ENCODE measurements around the gene ACTG1. TPM values are rescaled to one million over a fixed set of nuclear protein-coding genes. Genes with fewer than 3 reads are reported as not detected.

Gene ACTG1
- 369 TPM for total RNA-seq
- long read RNA-seq, transcript ACTG1-207 (3 exons, 1,678 nt): minor isoform, 12 of 999 reads
- long read RNA-seq, transcript ACTG1-212 (4 exons, 1,698 nt): minor isoform, 15 of 999 reads
- long read RNA-seq, transcript ACTG1-206 (6 exons, 1,919 nt): major isoform, 797 of 999 reads
- long read RNA-seq, transcript ACTG1-205 (7 exons, 1,168 nt): minor isoform, 75 of 999 reads
- long read RNA-seq, partial matches to known transcripts: 14 of 999 reads
- long read RNA-seq, other reads (novel, unspliced or antisense): 62 of 999 reads

GRCh38 chr17:81512562-81513371, at the start of gene ACTG1:
TSS of gene ACTG1 (minus strand) at chr17:81512799. CDS start at chr17:81512354, 445 bp downstream.
- intact Hi-C loops (cut with DNase I): no loop called here
- peak; percentile 64 for ATAC-seq (ENCODE audit: poor library complexity)
- peak; percentile 96 for DNase-seq

GRCh38 chr17:81561494-81561885, 48.9 kb upstream of the ACTG1 start:
- intact Hi-C loops (cut with DNase I): no loop called here
- ATAC-seq (ENCODE audit: poor library complexity) (no peak), DNase-seq (no peak)

GRCh38 chr17:81558941-81559806, 46.6 kb upstream of the ACTG1 start:
- intact Hi-C loops (cut with DNase I): no loop called here
- DNase-seq (peak; percentile 69), ATAC-seq (ENCODE audit: poor library complexity) (peak; percentile 62)

GRCh38 chr17:81558115-81558468, 45.5 kb upstream of the ACTG1 start:
- ATAC-seq (ENCODE audit: poor library complexity) (peak; percentile 1), DNase-seq (no peak)
- intact Hi-C loops (cut with DNase I): no loop called here

DNA sequence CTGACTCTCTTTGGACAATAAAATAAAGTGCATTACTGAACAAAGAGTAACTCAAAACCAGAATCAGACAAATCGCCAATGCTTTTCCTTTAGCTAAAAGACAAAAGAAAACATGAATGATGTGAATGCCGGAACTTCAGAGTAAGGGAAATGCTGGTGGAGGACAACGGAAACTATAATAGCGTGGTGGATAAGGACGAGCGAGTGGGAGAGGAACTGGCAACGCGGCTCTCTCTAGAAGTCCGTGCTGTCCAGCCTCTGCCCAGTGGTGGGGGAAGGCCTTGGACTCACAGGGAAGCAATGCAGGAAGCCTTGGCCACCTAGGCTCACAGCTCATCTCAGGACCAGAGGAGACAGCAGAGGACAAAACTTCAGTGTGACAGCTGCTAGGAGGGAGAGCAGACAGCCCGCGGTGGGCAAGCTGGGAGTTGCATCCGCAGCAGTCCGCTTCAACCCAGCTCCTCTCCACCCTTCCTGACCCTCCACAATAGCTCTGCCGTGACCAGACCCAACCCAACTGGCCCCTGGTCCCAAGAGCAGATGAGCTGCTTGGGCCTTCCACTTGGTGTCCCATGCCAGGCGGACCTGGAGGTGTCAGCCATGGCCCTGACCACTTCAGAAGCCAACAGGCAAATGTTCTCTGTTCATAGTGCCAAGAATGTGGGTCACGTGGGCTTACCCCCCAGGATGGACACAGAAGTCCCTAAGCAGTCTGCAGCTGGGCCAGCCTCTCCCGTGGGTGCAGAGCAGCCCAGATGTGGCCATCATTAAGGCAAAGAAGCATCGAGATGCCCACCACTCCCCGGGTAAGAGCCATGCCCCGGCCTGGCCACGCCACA, 44.9 kb upstream of the ACTG1 start:
- intact Hi-C loops (cut with DNase I): no loop called here
- no peak for DNase-seq
- ATAC-seq (ENCODE audit: poor library complexity): peak; percentile 15

DNA sequence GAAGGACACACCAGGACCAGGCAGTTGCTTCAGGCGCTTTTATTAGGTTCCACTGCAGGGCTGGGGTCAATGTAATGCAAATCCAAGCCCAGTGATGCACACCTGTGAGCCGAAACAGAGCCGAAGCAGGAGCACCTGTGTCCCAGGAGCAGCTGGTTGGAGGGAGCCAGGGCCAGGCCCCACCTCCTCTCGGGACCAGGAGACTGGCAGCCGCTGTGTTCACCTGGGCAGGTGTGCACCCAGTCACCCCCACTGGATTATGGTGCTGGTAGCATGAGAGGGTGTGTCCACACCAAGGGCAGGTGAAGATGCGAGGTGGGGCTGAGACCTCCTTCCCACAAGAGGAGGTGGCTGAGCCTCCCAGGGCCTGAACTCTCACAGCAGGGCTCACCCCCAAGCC, 44.3 kb upstream of the ACTG1 start:
- no peak for DNase-seq
- intact Hi-C loops (cut with DNase I): no loop called here
- no peak for ATAC-seq (ENCODE audit: poor library complexity)

- ATAC-seq (ENCODE audit: poor library complexity) (peak; percentile 35), DNase-seq (no peak)
- intact Hi-C loops (cut with DNase I): no loop called here
These were observed 43.6 kb upstream of the ACTG1 start for GRCh38 chr17:81556175-81556691.

DNA sequence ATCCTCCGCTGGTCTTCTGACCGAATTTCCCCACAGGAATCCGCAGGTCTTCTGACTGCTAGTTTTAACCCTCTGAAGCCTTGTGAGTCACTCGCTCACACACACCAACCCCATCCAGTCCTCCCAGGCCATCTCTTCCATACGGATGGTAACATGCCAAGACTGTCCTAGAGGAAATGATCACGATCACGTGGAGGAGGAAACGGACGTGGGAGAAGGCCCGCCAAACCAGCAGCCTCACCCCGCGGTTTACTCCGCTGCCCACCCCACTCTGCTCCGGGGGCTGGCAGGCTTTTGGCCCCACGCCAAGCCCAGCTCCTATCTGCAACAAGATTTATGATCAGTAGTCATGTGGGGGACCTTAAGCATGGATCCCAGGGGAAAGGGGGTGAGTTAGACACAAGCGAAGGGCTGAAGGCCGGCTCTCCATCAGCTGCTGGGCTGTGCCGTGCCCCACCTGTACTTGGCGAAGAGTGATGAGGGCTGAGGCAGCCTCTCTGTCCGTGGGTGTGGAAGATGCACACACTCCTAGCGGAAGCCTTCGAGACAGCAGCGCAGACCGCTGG, 41.1 kb upstream of the ACTG1 start:
- intact Hi-C loops (cut with DNase I): no loop called here
- no peak for ATAC-seq (ENCODE audit: poor library complexity)

DNA sequence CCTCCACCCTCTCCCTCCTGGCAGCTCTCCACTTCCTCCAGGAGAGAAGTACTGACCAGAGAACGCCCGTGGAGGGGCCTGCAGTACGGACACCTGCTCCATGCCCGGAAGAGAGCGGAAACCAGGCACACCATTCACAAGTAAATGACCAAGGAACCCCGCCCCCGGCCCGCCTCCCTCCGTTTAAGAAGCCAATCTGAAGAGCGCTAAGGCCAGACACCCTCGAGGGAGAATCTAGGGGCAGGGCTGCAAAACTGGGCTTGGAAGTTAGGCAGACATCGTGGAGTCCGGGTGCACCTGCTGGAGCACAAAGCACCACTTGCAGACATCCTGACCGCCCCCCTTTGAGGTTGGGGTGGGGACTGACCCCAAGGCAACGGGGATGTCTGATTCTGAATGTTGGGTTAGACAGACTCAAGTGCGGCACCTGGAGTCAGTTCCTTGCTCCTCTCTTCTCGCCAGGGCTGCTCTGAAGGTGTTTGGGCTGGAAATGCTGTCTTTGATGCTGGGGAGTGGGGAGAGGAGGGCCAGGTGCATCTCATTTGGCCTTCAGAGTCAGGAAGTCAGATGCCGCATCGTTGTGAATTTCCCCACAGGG, 40.5 kb upstream of the ACTG1 start:
- peak; percentile 79 for DNase-seq
- intact Hi-C loops (cut with DNase I): no loop called here
- peak; percentile 50 for ATAC-seq (ENCODE audit: poor library complexity)

More for the DNA sequence above, 41.1 kb upstream of the ACTG1 start:
- DNase-seq: no peak

DNA sequence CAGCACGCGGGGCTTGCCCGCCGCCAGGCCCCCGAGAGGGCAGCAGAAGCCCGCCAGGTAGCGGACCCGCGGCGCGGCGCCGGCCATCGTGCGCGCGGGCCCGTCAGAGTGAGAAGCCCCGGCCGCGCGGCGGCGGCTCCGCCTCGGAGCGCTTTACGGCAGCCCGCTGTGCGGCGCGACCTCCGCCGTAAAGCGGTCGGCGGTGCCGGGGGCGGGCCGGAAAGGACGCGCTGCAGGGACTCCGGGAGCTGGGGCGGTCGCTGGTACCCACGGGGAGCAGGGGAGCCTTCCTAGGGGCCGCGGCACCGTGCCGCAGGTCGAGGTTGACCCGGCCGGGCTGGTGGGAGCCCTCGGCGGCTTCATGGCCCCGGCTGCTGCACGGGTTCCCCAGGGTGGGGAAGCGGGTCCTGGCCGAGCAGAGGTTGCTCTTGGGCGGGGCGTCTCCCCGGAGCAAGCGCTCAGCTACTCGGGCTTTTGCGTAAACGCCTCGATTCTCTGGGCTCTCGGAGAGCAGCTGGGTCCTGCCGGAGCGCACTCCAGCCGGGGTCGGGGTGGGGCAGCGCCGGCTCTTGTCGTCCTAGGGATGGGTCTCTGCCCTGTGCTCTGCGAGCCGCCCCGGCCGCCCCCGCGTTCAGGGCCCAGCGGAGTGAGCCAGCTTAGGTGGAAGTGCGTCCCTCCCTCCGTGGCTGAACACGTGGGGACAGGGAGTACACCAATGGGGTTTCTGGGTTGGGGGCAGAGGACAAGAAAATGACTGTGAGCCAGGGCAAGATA, 39.8 kb upstream of the ACTG1 start, which contains the start of gene FAAP100:
TSS of gene FAAP100 (minus strand) at position 110 of the 774 bp plus-strand sequence. CDS start at position 87, 23 bp downstream.
- intact Hi-C loops (cut with DNase I): no loop called here
- ATAC-seq (ENCODE audit: poor library complexity) (peak; percentile 85), DNase-seq (peak; percentile 89)

DNA sequence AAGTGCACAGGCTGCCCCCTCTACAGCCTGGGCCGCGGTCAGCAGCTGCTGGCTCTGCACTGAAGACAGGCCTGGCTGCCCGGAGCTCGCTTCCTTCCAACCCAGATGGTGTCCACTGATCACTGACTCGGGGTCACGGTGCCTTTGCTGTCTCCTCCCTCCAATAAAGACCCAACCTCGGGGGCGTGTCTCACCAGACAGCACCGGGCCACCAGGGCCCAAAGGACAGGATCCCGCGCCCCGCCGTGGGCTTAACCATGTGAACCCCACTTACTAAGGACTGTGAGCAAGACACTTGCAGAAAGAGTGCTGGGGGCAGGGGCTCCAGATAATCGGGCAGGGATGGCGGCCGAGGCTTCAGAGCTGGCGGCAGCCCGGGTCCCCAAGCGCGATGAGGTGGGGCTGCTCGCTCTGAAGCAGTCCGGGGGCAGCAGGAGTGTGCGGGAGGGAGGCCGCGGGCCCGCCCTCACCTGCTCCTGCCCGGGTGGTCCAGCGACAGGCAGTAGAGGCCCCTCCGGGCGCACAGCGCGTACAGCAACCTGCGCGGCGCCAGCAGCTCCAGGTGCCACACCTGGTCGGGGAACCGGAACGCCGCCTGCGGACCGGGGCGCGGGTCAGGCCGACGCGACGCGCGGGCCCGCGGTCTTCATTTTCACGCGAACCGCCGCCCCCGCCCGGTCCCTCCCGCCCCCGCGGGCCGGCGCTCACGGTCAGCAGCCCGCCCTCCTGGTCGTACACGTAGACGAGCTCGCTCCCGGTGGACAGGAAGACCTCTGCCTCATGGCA, 39.1 kb upstream of the ACTG1 start:
- DNase-seq (peak; percentile 50), ATAC-seq (ENCODE audit: poor library complexity) (peak; percentile 21)

DNA sequence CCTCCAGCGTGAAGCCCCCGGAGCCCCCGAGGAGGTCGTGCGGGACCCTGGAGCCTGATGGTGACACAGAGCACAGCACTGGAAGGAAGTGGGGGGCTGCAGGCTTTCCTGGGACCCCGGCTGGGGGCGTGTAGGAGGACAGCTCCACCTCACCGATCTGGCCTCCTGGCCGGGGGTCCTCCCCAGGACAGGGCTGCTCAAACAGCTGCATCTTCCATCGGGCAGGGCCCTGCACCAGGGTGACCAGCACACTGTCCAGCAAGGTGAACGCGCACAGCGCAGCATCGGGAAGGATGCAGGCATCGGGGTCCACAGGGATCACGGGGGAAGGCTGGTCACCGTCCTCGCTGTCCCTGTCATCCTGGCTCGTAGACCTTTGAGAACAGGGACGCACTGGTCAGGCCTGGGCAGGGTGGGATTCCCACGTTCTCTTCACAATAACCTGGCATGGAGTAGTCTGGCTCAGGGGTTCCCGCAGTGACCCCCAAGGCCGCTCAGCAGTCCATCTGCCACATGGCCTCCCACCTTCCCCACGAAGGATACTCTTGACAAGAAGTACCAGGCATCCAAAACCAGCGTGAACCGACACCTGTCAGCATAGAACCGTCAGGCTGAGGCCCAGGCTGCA, 38.3 kb upstream of the ACTG1 start:
- no peak for DNase-seq
- ATAC-seq (ENCODE audit: poor library complexity): no peak
- intact Hi-C loops (cut with DNase I): no loop called here

More for the DNA sequence above, 39.1 kb upstream of the ACTG1 start:
- intact Hi-C loops (cut with DNase I): no loop called here

- DNase-seq (no peak), ATAC-seq (ENCODE audit: poor library complexity) (no peak)
- intact Hi-C loops (cut with DNase I): no loop called here
These were observed 37.7 kb upstream of the ACTG1 start for GRCh38 chr17:81550285-81550684.

- DNase-seq (no peak), ATAC-seq (ENCODE audit: poor library complexity) (no peak)
- intact Hi-C loops (cut with DNase I): no loop called here
These were observed 37.2 kb upstream of the ACTG1 start for GRCh38 chr17:81549826-81550225.

DNA sequence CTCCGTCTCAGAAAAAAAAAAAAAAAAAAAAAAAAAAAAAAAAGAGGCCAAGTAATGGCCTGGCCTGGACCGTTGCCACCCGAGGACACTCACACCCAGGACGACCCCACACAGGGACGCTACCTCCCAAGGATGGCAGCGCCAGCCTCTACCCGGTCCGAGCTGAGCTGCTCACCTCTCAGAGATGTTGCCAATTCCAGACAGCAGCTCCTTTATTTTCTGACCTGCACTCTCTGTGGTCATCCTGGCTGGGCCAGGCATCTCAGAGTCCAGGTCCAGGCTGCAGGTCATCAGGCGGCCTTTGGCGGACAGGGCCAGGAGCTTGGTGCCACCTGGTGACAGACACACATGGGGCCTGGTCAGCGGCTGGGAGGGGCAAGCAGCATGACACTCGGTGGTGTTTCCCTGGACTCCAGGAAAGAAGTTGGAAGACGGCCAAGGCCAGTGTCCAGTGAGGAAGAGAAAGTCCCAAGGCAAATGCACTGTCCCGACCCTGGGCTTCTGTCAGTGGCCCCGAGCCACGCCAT, 36.5 kb upstream of the ACTG1 start:
- ATAC-seq (ENCODE audit: poor library complexity) (no peak), DNase-seq (no peak)
- intact Hi-C loops (cut with DNase I): no loop called here
